ENCODE data around the gene NUTM2F.
"Not testable (repeated sequence)": the region's sequence is repeated elsewhere in the genome, so short reads cannot be mapped to it uniquely, and the experiment has no call there.

The NUTM2F gene

DNA sequence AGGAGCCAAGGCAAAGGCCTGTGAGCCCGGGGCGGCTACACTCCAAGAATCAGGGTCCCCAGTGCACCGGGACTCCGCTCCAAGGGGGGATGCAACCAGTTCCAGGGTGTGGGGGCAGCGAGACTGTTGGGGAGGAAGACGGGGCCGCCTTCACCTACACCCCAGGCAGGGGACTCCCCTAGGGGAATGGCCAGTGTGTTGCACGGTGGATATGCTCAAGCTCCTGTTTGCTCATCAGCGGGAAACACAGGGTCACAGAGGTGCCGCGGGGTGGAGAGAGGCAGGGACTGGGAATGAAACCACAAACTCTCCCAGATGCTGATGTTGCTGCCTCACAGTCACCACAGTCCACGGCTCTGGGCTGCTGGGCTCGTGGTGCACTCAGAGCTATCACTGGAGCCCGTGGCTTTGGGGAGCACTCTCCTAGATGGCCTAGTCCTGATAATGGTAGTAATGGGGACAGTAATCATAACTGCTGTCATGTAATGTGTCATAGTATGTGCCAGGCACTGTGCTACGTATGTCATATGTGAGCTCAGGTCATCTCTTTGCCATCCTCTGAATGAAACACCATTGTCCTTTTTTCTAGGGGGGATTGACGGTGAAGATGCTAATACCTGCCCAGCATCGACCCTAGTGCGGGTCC, 5.2 kb downstream of the NUTM2F start:
- not testable (repeated sequence) for H3K4me2 ChIP-seq (ENCODE audit: insufficient read depth, low read length, poor library complexity, severe bottlenecking)
- no CpG with 5 or more reads among the region's 18 CpGs for WGBS, 2 donors (ENCODE audit: extremely low coverage in 2 of 2, insufficient read length in 2 of 2, insufficient replicate concordance in 1 of 2)

DNA sequence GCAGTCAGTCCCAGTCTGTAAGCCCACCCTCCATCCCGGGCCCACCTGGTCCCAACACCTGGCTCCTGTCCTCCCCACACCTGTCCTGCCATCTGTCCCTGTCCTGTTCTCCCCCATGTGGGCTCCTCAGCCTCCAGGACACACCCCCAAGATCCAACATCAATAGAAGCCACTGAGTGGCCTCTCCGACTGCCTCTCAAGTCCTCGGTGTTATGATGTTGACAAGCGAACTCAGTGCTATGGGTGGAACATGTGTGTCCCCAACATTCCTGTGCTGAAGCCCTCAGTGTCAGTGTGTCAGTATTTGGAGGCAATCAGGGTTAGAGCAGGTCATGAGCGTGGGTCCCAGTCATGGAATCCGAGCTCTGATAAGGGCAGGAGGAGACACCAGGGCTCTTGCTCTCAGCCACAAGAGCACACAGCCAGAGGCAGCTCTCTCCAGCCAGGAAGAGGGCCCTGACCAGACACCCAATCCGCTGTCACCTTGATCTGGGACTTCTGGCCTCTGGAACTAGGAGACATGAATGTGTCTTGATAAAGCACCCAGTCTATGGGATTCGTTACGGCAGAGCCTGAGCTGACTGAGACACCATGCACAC, 6.0 kb downstream of the NUTM2F start:
- H2BK15ac ChIP-seq (ENCODE audit: low read length); H3K27ac ChIP-seq (replicated peaks; ENCODE audit: low read length); H4K91ac ChIP-seq (ENCODE audit: low read depth, low read length, poor library complexity); H2AFZ ChIP-seq (ENCODE audit: low read length); H3K23ac ChIP-seq (ENCODE audit: low read depth, low read length, poor library complexity); H3K18ac ChIP-seq (ENCODE audit: low read length); H3K14ac ChIP-seq (ENCODE audit: low read length); H2AK5ac ChIP-seq (ENCODE audit: low read depth, low read length); H2BK12ac ChIP-seq (ENCODE audit: low read length); H3K4me3 ChIP-seq (ENCODE audit: low read length in 2 of 2); H3K36me3 ChIP-seq (replicated peaks in 1 of 2; ENCODE audit: control insufficient read depth in 2 of 2, insufficient read depth in 2 of 2, low read length in 2 of 2); H2BK5ac ChIP-seq (ENCODE audit: low read length); H3K27me3 ChIP-seq (ENCODE audit: control insufficient read depth in 3 of 3, insufficient read depth in 3 of 3, low read depth in 1 of 3, low read length in 3 of 3); H4K8ac ChIP-seq (ENCODE audit: low read depth, low read length); H2BK120ac ChIP-seq (ENCODE audit: low read depth, low read length); H3K9ac ChIP-seq (ENCODE audit: low read depth, low read length, poor library complexity); H3K4me1 ChIP-seq (ENCODE audit: control insufficient read depth in 2 of 2, insufficient read depth in 1 of 2, low read depth in 1 of 2, low read length in 2 of 2); DNase-seq (ENCODE audit: low spot score); H3K9me3 ChIP-seq (replicated peaks in 1 of 2; ENCODE audit: control insufficient read depth in 2 of 2, insufficient read depth in 1 of 2, low read depth in 1 of 2, low read length in 2 of 2); H3K4me2 ChIP-seq (ENCODE audit: insufficient read depth, low read length, poor library complexity, severe bottlenecking); H3K4ac ChIP-seq (ENCODE audit: low read length); H3K79me1 ChIP-seq (ENCODE audit: low read depth, low read length): not testable (repeated sequence)
- WGBS, 2 donors (ENCODE audit: extremely low coverage in 2 of 2, insufficient read length in 2 of 2, insufficient replicate concordance in 1 of 2), result no CpG with 5 or more reads among the region's 9 CpGs

More for the DNA sequence above, 5.2 kb downstream of the NUTM2F start:
- H2BK5ac ChIP-seq (ENCODE audit: low read length); H3K14ac ChIP-seq (ENCODE audit: low read length); H3K27ac ChIP-seq (replicated peaks; ENCODE audit: low read length); DNase-seq (ENCODE audit: low spot score); H2AK5ac ChIP-seq (ENCODE audit: low read depth, low read length); H3K27me3 ChIP-seq (ENCODE audit: control insufficient read depth in 3 of 3, insufficient read depth in 3 of 3, low read depth in 1 of 3, low read length in 3 of 3); H3K4ac ChIP-seq (ENCODE audit: low read length); H2BK12ac ChIP-seq (ENCODE audit: low read length); H3K36me3 ChIP-seq (replicated peaks in 1 of 2; ENCODE audit: control insufficient read depth in 2 of 2, insufficient read depth in 2 of 2, low read length in 2 of 2); H3K9ac ChIP-seq (ENCODE audit: low read depth, low read length, poor library complexity); H3K18ac ChIP-seq (ENCODE audit: low read length); H3K9me3 ChIP-seq (replicated peaks in 1 of 2; ENCODE audit: control insufficient read depth in 2 of 2, insufficient read depth in 1 of 2, low read depth in 1 of 2, low read length in 2 of 2); H3K4me3 ChIP-seq (ENCODE audit: low read length in 2 of 2); H3K4me1 ChIP-seq (ENCODE audit: control insufficient read depth in 2 of 2, insufficient read depth in 1 of 2, low read depth in 1 of 2, low read length in 2 of 2); H3K79me1 ChIP-seq (ENCODE audit: low read depth, low read length); H3K23ac ChIP-seq (ENCODE audit: low read depth, low read length, poor library complexity); H2BK15ac ChIP-seq (ENCODE audit: low read length); H2BK120ac ChIP-seq (ENCODE audit: low read depth, low read length); H4K91ac ChIP-seq (ENCODE audit: low read depth, low read length, poor library complexity); H4K8ac ChIP-seq (ENCODE audit: low read depth, low read length); H2AFZ ChIP-seq (ENCODE audit: low read length): not testable (repeated sequence)

DNA sequence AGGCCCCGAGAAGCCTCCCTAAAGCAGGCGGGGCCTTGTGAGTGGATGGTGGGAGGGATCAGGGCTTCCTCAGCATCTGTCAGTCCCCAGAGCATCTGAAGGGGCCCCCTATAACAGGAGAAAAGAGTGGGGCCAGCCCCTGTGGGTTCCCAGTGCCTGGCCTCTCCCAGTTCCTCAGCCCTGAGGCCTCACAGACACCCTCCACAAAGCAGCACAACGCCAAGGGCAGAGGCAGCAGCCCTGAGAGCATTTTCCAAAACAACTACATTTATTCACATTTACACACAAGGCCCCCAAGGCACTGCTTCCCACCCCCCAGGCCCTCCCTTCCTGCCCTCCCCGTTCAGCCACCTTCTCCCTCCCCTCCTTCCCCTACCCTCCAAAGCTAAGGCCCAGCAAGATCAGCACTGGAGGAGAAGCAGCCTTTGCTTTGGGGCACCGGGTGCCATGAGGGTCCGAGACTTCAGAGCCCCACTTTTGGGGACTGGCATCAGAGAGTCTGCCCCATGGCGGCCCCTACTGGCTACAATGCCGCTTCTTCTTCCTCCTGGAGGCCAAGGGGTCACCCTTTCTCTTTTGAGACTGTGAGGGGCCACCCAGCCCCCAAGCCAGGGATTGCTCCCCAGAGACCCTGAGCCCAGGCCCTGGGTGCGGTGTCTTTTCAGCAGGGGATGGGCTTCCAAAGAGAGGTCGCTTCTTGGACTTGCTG, 10.3 kb downstream of the NUTM2F start:
- not testable (repeated sequence) for H2BK120ac ChIP-seq (ENCODE audit: low read depth, low read length); H2BK15ac ChIP-seq (ENCODE audit: low read length); H3K27ac ChIP-seq (replicated peaks; ENCODE audit: low read length); H3K9me3 ChIP-seq (replicated peaks in 1 of 2; ENCODE audit: control insufficient read depth in 2 of 2, insufficient read depth in 1 of 2, low read depth in 1 of 2, low read length in 2 of 2); H2BK5ac ChIP-seq (ENCODE audit: low read length); H3K79me1 ChIP-seq (ENCODE audit: low read depth, low read length); H3K27me3 ChIP-seq (ENCODE audit: control insufficient read depth in 3 of 3, insufficient read depth in 3 of 3, low read depth in 1 of 3, low read length in 3 of 3); H4K8ac ChIP-seq (ENCODE audit: low read depth, low read length); H3K36me3 ChIP-seq (replicated peaks in 1 of 2; ENCODE audit: control insufficient read depth in 2 of 2, insufficient read depth in 2 of 2, low read length in 2 of 2); H2AFZ ChIP-seq (ENCODE audit: low read length); DNase-seq (ENCODE audit: low spot score); H3K18ac ChIP-seq (ENCODE audit: low read length); H3K9ac ChIP-seq (ENCODE audit: low read depth, low read length, poor library complexity); H3K14ac ChIP-seq (ENCODE audit: low read length); H2BK12ac ChIP-seq (ENCODE audit: low read length); H2AK5ac ChIP-seq (ENCODE audit: low read depth, low read length); H3K4me2 ChIP-seq (ENCODE audit: insufficient read depth, low read length, poor library complexity, severe bottlenecking); H3K4ac ChIP-seq (ENCODE audit: low read length); H3K4me3 ChIP-seq (ENCODE audit: low read length in 2 of 2); H3K23ac ChIP-seq (ENCODE audit: low read depth, low read length, poor library complexity); H3K4me1 ChIP-seq (ENCODE audit: control insufficient read depth in 2 of 2, insufficient read depth in 1 of 2, low read depth in 1 of 2, low read length in 2 of 2); H4K91ac ChIP-seq (ENCODE audit: low read depth, low read length, poor library complexity)
- WGBS, 2 donors (ENCODE audit: extremely low coverage in 2 of 2, insufficient read length in 2 of 2, insufficient replicate concordance in 1 of 2), result no CpG with 5 or more reads among the region's 10 CpGs

DNA sequence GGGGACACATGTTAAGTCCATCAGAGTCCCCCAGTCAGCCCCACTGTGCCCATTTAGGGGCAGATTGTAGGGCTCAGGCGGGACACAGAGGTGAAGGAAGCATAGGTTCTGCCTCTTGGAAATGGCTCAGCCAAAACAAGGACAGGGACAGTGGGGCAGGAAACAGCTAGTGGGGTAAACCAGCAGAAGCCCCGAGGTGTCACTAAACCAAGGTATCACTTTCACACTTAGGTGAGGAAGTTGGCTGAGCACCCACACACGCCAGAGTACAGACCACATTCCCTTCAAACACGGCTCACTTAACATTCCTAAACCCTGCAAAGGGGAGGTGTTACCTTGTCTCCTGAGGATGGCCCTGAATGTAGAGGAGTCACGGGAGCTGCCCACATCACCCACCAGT, 12.2 kb downstream of the NUTM2F start:
- H2AFZ ChIP-seq (ENCODE audit: low read length); H3K23ac ChIP-seq (ENCODE audit: low read depth, low read length, poor library complexity); H4K91ac ChIP-seq (ENCODE audit: low read depth, low read length, poor library complexity); H3K27me3 ChIP-seq (ENCODE audit: control insufficient read depth in 3 of 3, insufficient read depth in 3 of 3, low read depth in 1 of 3, low read length in 3 of 3); H3K4me3 ChIP-seq (ENCODE audit: low read length in 2 of 2); H3K4me1 ChIP-seq (ENCODE audit: control insufficient read depth in 2 of 2, insufficient read depth in 1 of 2, low read depth in 1 of 2, low read length in 2 of 2); H3K18ac ChIP-seq (ENCODE audit: low read length); H2BK12ac ChIP-seq (ENCODE audit: low read length); H4K8ac ChIP-seq (ENCODE audit: low read depth, low read length); H2BK5ac ChIP-seq (ENCODE audit: low read length); DNase-seq (ENCODE audit: low spot score); H3K27ac ChIP-seq (replicated peaks; ENCODE audit: low read length); H3K36me3 ChIP-seq (replicated peaks in 1 of 2; ENCODE audit: control insufficient read depth in 2 of 2, insufficient read depth in 2 of 2, low read length in 2 of 2); H3K79me1 ChIP-seq (ENCODE audit: low read depth, low read length); H3K9me3 ChIP-seq (replicated peaks in 1 of 2; ENCODE audit: control insufficient read depth in 2 of 2, insufficient read depth in 1 of 2, low read depth in 1 of 2, low read length in 2 of 2); H3K14ac ChIP-seq (ENCODE audit: low read length); H2BK120ac ChIP-seq (ENCODE audit: low read depth, low read length); H2AK5ac ChIP-seq (ENCODE audit: low read depth, low read length); H3K4ac ChIP-seq (ENCODE audit: low read length); H3K9ac ChIP-seq (ENCODE audit: low read depth, low read length, poor library complexity); H2BK15ac ChIP-seq (ENCODE audit: low read length); H3K4me2 ChIP-seq (ENCODE audit: insufficient read depth, low read length, poor library complexity, severe bottlenecking): not testable (repeated sequence)
- no CpG with 5 or more reads among the region's 5 CpGs for WGBS, 2 donors (ENCODE audit: extremely low coverage in 2 of 2, insufficient read length in 2 of 2, insufficient replicate concordance in 1 of 2)

Data from neuronal stem cell (in vitro differentiated cells).